ENCODE measurements around the gene FGF2.

DNA sequence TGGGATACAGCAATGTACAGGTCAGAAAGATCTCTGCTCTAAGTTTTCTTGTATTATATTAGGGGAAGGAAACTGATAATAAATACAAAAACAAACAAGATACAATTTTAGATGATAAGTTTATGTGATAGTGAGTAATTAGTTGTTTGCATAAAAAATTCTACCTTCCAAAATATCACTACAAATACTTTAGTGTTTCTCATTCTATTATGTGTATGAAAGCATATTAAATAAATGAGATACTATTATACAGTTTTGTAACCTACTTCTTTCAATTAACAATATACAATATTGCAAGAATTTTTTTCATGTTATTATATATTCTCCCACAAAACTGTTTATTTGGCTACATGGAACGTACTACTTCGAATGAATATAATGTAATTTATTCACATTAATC lies 4.2 kb upstream of the FGF2 start:
- TF ChIP-seq, protein P1, sequence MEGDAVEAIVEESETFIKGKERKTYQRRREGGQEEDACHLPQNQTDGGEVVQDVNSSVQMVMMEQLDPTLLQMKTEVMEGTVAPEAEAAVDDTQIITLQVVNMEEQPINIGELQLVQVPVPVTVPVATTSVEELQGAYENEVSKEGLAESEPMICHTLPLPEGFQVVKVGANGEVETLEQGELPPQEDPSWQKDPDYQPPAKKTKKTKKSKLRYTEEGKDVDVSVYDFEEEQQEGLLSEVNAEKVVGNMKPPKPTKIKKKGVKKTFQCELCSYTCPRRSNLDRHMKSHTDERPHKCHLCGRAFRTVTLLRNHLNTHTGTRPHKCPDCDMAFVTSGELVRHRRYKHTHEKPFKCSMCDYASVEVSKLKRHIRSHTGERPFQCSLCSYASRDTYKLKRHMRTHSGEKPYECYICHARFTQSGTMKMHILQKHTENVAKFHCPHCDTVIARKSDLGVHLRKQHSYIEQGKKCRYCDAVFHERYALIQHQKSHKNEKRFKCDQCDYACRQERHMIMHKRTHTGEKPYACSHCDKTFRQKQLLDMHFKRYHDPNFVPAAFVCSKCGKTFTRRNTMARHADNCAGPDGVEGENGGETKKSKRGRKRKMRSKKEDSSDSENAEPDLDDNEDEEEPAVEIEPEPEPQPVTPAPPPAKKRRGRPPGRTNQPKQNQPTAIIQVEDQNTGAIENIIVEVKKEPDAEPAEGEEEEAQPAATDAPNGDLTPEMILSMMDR (conservative IDR thresholded peaks at IDR 0.05; ENCODE audit: low read depth, low read length) = no peak
- TF ChIP-seq EZH2 (IDR thresholded peaks at IDR 0.05; ENCODE audit: borderline replicate concordance, low read depth, low read length, poor library complexity, severe bottlenecking) = no peak
